A204.1 (cell line): Measurements from ENCODE around the gene IPO11.

Source experiments
- FAIRE-seq: peaks from 2 replicates; lab custom pipeline; 2012; peaks lifted over from hg19 to GRCh38; lab: Jason Lieb, UNC

Gene IPO11

DNA sequence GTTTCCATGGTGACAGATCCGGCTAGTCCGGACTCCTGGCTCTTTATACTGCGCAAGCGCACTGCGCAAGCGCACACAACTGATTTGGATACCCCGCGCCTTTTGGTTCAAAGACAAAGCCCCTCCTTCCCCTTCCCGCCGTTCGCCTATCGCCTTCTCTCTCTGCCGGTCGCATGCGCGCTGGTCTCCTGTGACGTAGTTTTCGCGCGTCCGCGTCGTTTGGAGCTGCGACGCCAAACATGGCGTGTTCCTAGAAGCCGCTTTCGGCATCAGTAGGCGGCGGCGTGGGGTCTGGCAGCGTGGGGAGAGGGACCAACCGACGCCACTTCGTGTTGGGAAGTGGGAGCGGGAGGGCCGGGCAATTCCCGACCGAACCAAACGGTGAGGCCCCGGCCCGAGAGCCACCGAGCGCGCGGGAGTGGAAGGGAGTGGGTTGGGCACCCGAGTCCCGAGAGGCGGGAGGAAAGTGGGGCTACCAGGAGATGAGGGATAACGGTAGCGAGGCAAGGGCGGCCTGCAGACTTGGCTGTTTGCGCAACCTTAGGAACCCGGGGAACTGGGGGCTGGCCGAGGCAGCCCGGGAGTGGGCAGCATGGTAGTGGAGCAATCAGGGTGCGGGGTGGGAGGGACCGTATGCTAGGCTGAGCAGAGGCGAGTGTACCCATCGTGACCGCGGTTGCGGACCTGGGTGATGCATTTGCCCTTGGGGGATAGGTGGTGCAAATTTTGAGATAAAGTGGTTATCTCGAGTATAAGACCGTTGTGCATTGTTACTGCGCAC is at the start of gene IPO11:
IPO11 (plus strand) TSS at position 215 of the 781 bp plus-strand sequence. CDS start 24,517 bp downstream, outside the sequence.
- peak; percentile 99 for FAIRE-seq

DNA sequence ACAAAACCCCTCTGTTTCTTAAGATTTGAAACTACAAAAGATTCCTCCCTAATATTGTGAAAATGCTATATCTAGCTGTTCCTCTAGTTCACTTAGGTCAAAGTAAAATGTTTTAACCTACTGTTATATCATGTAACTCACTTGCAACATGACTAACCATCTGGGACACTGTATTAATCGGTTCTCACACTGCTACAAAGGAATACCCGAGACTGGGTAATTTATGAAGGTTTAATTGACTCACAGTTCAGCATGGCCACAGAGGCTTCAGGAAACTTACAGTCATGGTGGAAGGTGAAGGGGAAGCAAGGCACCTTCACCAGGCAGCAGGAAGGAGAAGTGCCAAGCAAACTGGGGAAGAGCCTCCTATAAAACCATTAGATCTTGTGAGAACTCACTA is 43.5 kb upstream of the IPO11 start:
- FAIRE-seq = no peak

DNA sequence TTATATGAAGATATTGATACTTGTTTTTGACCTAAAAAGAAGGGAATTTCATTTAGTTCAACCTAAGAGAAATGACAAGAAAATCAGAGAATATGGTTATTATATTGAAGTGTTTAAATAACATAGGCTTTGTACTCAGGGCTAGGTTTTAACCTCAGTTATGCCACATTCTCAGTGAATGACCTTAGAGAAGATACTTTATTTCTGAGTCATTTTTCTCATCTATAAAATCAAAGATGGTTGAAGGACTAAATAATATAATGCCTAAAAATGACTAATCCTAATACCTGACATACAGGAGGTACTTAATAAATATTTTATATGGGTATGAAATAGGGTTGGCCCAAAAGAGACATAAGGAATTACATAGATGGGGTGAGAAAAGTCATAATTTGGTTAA is 41.2 kb upstream of the IPO11 start:
- peak; percentile 44 for FAIRE-seq

DNA sequence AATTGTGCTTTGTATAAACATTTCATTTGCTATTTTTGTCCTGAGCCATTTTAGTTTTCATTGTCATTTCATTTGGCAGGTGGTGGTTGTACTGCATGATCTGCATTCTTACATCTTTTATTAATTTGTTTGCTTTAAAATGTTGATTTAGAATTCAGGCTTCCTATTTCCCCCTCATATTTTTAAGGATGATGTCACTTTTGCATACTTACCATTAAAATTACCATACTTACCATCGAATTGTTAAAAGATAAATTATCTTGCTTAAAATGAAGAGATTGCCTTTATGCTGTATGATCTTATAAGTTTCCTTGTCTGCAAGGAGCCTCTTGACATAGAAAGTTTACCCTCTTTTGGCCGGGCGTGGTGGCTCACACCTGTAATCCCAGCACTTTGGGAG is 40.0 kb upstream of the IPO11 start:
- FAIRE-seq = no peak

DNA sequence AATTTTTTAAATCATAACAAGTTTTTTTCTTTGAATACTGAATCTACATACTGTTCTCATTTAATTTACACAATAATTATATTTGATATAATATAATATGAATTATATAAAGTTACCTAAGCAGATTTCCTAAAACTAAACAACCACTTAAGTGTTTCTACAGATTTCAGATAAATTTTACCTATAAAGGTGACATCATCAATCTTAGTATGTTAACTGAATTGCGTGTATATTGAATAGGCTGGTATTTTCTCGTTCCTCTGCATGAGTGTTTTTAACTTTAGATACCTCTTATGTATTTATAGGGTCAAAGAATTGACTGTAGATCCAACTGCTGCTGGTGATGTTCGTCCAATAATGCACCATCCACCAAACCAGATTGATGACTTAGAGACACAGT is 39.2 kb upstream of the IPO11 start:
- FAIRE-seq = no peak

DNA sequence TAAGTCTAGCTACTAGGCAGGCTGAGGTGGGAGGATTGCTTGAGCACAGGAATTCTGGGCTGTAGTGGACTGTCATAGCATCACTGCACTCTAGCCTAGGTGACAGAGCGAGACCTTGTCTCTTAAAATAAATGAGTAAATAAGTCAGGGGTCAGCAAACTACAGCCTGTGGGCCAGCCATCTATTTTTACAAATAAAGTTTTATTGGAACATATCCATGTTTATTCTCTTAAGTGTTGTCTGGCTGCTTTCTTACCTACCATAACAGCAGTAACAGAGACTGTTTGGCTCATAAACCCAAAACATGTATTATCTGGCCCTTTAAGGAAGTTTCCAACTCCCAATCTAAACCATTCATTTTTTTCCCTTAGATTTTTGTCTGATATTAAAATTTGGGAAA is 38.5 kb upstream of the IPO11 start:
- FAIRE-seq = no peak

DNA sequence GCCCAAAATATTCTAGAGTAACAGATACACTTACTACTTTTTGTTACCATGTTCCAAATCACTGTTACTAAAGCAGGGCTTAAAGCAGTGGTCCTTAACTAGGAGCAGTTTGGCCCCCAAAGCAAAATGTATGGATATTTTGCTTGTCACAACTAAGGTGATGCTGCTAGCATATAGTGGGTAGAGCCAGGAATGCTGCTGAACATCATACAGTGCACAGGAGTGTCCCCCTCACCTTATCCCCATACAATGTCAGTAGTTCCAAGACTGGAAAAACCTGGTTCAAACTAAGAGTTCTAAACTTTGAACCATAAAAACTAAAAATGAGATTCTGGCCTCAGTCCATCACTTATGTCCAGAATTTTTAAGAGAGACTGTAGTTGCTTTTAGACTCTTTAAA is 36.9 kb upstream of the IPO11 start:
- no peak for FAIRE-seq

DNA sequence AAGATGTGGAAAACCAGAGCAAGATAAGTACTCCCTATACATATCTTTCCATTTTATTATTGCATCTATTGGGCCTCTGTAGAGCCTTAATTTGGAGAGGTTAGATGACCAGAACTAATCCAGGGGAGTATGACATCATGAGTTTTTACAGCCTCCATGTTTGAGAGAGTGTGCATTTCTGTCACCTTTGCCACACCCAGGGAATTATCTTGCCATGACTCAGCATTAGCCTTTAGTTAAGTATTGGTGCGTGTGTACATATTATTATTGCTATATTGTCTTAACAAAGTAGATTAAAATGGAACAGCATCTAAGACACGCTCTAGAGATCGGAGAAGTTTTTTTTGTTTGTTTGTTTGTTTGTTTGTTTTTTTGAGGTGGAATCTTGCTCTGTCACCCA is 36.5 kb upstream of the IPO11 start:
- FAIRE-seq = no peak

DNA sequence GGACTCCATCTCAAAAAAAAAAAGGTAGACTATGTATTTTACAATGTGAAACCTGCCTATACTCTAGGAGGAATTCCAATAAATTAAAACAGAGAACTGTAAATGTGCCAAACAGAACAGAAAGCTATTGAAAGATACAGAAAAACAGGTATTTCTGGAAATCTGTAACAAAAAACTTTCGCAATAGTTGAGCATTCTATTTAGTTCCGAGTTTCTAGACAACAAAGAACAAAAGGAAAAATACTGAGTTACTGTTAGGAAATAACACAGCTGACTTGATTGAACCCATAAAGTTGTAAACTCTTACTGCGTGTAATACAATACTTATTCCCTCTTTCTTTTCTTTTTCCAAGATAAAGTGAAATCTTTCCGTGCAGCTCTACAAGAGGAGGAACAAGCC is 27.4 kb upstream of the IPO11 start:
- FAIRE-seq = no peak

DNA sequence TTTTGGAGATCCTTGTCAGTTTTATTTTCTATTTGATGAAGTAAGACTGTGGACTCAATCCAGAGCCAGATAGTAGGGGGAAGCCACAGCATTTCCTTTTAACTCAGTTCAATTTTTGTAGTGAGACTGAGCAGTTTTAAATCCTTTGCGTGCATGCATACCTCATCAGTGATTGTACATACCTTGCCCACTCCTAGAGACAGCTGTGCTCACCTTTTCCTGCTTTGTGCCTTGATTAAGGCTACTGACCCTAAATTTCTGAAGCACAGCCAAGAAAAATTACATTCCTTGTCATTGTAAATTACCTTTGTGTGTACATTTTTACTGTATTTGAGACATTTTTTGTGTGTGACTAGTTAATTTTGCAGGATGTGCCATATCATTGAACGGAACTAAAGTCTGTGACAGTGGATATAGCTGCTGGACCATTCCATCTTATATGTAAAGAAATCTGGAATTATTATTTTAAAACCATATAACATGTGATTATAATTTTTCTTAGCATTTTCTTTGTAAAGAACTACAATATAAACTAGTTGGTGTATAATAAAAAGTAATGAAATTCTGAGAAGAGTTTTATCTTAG is 26.7 kb upstream of the IPO11 start:
- no peak for FAIRE-seq

DNA sequence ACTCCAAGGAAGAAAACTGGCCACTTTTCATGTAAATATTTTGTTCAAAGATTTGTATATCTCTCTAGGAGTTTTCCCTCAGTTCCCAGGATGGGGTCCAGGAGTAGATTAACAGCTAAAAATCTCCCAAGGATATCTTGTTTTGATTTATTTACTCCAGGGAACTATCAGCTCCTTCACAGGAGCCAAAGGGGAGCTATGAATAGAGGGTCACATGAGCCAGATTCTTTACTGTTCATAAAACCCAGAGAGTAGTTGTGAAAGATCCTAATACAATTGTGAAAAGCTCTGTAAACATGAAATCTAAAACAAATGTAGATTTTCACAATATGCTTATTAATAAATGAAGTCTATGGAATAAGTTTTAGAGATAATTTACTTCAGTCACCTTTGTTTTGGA is 25.7 kb upstream of the IPO11 start:
- FAIRE-seq = no peak

DNA sequence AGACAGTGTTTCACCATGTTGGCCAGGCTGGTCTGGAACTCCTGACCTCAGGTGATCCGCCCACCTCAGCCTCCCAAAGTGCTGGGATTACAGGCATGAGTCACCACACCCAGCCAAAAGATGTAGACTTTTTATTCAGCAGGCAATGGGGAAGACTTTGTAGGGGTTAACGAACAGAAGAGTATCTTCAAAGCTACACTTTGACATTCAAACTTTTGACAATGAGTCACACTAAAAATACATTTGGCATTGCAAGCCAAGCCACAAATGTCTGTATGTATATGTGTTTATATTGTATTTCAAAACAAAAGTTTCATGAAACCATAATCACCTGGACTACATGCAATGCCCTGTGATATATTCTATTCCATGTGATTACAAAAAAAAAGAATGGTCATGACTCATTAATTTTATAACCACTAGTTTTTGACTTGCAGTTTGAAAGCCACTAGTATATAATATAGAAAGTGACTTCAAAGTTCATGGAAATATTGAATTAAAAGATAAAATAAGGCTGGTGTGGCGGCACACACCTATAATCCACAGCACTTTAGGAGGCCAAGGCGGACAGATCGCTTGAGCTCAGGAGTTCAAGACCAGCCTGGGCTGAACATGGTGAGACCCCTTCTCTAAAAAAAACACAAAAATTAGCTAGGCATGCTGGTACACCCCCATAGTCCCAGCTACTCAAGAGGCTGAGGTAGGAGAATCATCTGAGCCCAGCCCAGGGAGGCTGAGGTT is 17.2 kb upstream of the IPO11 start:
- no peak for FAIRE-seq

DNA sequence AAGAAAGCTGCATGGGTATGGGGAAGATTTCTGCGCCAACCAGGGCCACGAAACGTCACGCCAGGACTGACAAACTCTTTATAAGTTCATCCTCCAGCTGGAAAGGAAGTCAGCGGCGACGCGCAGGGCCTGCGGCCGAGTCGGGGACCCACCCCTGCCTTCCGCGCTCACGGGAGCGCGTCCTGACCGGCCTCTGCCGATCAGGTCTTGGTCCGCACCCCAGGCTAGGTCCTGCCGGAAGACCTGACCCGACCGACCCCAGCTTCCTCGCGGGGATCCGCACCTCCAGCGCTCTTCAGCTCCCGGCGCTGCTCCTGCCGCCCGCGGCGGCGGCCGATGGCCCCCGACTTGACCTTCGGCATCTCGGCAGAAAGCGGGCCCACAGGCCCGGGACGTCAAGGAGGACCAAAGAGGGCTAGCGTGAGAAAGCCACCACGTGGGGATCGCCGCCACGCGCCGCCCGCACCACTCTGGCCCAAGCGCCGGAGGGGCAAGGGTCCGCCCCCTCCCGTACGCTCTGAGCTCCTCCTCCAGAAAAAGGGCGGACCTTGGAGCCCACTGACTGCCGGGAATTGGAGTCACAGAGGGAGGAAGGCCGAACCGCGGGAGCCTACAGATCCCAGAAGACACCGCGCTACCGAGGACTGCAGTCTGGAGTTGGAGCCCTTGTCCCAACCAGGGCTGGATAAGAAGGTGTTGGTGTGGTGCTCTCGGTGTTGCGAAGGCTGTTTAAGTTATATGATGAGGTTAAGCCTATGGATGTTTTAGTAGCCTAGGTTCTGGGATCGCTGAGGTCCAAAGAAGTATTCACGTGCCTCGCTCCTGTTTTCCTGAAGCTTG is 8.9 kb upstream of the IPO11 start, which contains the start of gene DIMT1:
DIMT1 (minus strand) TSS at position 495 of the 840 bp plus-strand sequence; CDS start at position 362, 133 bp downstream.
- FAIRE-seq = peak; percentile 98

DNA sequence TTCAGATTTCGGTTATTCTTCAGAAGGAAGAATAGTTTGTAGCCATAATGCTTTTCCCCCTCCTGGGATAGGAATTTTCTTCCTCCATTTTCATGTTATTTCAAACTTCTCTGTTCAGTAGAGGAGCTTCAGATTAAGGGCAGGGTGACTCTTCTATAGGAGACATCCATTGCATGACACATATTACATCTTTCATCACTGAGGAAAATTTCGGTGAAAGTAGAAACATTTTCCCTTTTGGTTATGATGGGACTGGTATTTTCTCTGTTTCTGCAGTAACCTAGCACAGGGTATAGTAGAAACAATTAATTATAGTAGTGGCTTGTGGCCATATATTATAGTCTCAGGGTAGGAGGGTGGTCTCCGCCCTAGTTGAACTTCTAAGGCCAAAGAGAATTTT is 1.1 kb downstream of the IPO11 start:
- FAIRE-seq = no peak

DNA sequence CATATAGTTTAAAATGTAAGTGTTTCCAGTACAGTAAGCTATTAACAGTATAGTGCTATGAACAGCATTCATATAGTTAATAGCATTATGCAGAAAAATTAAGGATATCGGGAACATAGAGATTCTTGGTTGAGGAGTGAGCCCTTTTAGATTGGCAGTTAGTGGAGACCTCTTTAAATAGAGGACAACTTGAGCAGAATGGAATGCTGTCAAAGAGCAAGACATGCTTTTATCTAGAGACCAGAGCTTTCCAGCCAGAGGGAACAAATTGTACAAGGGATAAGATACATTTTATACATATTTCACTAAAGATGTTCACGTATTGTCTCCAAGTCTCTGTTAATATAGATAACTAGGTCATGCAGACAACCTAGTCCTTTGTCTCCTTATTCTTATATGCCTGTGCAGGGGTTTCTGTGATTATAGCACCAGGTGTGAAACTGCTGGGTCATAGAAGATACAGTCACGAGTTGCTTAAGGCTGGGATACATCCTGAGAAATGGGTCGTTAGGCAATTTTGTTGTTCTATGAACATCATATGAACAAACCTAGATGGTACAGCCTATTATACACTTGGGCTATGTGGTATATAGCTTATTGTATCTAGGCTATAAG is 6.0 kb downstream of the IPO11 start:
- FAIRE-seq = no peak

DNA sequence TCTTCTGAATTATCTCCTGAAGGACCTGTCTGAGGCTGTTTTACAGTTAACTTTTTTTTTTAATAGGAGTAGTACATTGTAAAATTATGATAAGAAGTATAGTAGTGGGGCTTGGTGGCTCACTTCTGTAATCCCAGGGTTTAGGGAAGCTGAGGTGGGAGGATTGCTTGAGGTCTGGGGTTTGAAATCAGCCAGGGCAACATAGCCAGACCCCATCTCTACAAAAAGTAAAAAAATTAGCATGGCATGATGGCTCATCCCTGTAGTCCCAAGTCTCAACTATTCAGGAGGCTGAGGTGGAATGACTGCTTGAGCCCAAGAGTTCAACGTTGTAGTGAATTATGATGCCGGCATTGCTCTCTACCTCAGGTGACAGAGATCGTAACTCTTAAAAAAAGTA is 7.0 kb downstream of the IPO11 start:
- no peak for FAIRE-seq

DNA sequence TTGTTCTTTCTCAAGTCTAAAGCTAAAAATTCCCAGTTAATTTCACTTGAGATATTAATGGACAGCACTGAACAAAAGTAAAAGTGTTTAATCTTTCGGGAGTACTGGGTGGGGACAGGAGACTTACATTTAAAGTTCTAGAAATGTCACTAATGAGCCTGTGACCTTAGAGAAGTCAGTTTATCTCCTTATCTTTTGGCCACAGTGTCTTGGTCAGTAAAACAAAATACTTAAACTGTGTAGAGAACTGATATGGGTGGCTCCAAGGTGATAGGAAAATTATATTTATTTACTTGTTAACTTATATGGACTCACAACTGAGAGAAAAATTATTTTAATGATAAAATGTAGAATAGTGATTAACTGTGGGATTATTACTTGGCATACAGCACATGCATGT is 8.9 kb downstream of the IPO11 start:
- no peak for FAIRE-seq

DNA sequence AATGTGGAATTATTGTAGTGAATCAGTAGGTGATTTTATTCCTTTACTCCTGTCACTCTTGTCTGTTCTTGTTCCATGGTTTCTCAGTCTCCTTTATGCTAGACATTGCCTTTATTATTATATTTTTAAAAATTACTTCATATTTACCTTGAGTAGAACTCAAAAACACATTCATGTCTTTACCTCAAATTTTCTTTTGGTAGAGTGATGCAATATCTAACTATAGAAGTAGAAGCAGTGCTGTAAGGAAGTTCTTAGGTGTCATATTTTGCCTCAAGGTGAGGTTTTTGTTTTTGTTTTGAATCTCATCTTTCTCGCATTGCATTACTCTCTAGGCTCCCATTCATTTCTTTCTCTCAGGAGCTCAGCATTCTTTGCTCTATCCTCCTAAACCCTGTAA is 12.2 kb downstream of the IPO11 start:
- no peak for FAIRE-seq

DNA sequence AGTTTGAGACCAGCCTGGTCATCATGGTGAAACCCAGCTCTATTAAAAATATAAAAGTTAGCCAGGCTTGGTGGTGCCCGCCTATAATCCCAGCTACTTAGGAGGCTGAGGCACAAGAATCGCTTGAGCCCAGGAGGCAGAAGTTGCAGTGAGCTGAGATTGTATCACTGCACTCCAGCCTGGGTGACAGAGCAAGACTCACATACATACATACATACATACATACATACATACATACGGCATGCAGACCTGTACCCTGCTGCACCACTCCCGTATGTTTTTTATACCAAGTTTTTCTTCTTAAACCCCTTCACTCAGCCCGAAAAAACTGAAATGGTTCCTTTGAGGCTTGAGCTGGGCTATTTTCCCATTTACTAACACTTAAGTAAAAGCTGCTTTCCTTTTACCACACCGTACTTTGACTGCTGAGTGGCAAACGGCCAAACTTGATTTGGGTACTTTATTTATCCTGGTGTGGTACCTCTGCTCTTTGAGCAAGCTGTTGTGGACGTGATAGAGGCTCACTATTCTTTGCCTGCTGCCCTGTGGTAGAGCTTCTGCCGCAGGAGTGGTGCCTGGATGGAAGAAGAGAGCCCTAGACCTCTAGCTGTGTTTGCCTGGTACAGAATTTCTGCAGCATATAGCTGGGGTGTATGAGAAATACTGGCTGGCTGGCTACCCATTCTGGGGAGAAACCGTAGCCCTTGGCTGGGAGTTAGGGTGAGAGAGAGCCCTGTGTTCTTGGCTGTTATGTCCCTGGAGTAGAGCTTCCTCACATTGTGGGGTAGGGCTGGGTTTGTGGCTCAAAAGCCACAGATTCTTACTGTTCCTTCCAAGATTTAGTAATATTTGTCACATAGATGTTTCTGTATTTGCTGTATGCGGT is 19.4 kb downstream of the IPO11 start:
- no peak for FAIRE-seq

DNA sequence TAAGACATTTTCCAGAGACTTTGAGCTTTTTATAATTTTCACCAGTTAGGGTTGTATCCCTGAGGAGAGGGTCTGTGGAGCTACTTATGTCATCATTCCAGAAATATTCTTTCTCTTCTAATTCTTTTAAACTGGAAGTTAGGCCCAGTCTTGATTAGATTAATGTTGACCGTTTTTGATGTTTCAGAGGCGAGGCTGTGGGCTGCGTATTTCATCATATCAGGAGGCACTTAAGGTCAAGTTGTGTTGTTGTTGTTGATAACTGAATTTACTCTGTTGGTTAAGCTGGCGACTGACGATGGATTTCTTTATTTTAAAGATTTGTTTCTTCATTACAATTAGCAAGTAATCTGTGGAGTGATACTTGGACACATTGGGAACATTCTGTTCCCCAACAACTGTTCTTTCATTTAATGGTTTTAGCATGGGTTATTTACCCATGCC is 20.1 kb downstream of the IPO11 start:
- FAIRE-seq = no peak

DNA sequence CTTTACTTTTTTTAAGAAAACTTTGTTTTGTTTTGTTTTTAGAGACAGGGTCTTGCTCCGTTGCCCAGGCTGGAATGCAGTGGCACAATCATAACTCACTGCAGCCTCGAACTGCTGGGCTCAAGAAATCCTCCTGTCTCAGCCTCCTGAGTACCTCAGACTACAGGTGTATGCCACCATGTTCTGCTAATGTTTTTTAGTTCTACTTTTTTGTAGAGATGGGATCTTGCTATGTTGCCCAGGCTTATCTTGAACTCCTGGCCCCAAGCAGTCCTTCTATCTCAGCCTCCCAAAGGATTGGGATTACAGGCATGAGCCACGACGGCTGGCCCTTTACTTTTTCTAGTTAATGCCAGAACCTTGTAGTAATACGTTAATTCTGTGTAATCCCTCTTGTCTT is 36.0 kb downstream of the IPO11 start:
- FAIRE-seq = no peak
